HG02678 (cell line): ENCODE results near the gene SLC9A4.

Experiments used
- ATAC-seq: cut with Tn5 transposase; IDR thresholded peaks from one replicate; pipeline ENCODE4 v1.9.1; 2021; ENCODE audit warnings: mild to moderate bottlenecking, moderate library complexity; ENCODE audit not compliant: unreplicated experiment

The SLC9A4 gene

GRCh38 chr2:102451968-102452367 lies 21.1 kb upstream of the SLC9A4 start:
- ATAC-seq = no peak

- ATAC-seq = no peak
Observed at GRCh38 chr2:102453501-102453900, 19.5 kb upstream of the SLC9A4 start.

- ATAC-seq = no peak
Observed at GRCh38 chr2:102455061-102455670, 17.9 kb upstream of the SLC9A4 start.

DNA sequence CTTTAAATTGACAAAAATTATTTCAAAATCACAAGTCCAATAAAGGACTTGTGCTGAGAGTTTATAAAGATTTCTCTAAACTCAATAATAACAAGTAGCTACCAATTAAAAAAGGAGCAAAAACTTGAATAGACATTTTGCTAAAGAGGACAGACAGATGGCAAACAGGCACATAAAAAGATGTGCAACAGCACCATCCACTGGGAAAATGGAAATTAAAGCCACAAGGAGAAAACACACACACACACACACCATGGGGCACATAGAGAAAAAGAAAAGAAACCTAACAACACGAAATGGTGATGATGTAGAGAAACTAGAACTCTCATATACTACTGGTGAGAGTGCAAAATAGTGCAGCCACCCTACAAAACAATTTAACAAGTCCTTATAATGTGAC lies 12.6 kb upstream of the SLC9A4 start:
- no peak for ATAC-seq

DNA sequence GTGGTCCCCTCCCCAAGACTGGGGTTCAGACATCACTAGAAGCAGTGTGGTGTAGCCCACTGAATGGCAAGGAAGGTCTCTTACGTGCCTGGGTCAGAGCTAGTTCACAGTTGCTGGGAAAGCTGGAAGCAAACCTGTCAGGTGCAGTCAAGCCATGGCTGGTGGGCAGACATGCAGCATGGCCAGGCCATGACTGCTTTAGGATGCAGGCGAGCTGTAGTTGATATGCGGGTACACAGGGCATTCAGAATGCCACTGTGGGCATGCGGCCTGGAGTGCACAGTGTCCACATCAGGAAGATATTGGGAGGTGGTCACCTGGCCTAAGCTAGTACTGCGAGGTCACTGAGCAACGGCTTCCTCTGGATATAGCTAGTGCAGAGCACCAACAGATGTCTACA lies 11.8 kb upstream of the SLC9A4 start:
- ATAC-seq = no peak

- ATAC-seq = no peak
Observed at GRCh38 chr2:102463160-102463559, 9.9 kb upstream of the SLC9A4 start.

GRCh38 chr2:102470168-102470567 lies 2.9 kb upstream of the SLC9A4 start:
- ATAC-seq = no peak

- ATAC-seq = no peak
Observed at GRCh38 chr2:102473631-102474030, 605 bp downstream of the SLC9A4 start.

DNA sequence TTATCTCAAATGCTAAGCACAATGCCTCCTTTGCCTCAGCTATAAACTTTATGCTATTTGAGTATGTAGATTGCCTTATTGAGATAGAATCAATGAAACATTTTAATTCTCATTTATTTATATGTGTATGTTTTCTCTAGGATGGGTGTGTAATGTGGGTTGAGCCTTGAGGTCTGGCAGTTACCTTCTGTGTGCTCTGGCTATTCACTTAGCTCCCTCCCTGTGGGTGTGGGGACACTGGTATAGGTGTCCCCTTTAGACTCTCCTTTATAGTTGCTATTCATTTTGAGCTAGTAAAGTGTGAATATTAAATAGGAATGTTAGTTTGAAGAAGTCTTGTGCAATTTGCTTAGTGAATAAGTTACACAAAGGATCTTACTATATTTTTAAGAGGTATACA lies 1.8 kb downstream of the SLC9A4 start:
- ATAC-seq = no peak

GRCh38 chr2:102478686-102479470 lies 5.9 kb downstream of the SLC9A4 start:
- no peak for ATAC-seq

GRCh38 chr2:102480285-102481195 lies 7.5 kb downstream of the SLC9A4 start:
- no peak for ATAC-seq

GRCh38 chr2:102481931-102482330 lies 8.9 kb downstream of the SLC9A4 start:
- ATAC-seq = no peak

DNA sequence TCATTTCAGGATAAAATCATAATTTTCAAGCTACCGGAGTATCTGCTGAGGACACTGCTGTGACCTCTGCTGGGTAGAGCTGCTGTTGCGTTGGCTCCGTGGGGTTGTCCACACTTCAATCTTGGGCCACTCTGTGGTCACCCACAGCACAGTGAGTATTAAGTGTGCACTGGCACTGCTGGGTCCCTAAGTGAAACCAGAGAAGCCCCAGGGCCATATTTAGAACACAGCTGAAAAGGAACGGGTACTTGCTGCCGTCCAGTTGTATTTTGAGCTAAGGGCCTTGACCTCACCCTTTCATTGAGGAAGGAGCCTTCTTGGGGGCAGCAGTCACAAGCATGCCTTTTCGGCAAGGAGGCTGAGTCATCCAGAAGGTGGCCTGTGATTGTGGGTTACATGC lies 10.1 kb downstream of the SLC9A4 start:
- no peak for ATAC-seq

DNA sequence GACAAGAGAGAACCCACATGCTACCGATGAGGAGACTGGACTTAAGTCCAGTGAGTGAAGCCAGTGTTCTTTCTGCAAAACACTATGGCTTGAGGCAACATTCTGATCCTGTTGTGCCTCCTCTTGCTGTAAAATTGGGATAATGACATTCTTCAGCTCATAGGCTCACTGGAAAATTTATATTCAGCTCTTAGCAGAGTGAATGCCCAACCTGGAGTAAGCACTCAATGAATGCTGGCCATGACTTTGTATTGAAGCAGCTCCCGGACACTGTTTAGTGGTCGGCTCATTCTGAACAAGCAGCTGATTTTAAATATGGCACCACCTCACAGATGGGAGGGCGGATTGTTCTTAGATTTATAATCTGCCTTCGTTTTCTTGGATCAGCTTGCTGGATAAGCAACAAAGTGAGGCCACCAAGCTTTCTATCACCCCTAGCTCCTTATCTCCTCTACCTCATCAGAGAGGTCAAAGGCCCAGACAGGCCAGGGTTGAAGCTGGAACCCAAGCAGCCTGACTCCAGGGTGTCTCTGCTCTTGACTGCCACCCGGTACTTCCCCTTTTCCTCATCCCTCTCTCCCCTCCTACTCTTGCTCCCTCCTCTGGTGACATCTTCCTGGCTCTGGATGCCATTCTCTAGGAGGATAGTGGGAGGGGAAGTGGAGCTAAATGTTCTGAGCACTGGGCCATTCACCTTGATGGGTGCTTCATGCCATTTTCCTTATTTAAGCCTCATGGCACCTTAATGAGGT lies 11.5 kb downstream of the SLC9A4 start:
- ATAC-seq = no peak

DNA sequence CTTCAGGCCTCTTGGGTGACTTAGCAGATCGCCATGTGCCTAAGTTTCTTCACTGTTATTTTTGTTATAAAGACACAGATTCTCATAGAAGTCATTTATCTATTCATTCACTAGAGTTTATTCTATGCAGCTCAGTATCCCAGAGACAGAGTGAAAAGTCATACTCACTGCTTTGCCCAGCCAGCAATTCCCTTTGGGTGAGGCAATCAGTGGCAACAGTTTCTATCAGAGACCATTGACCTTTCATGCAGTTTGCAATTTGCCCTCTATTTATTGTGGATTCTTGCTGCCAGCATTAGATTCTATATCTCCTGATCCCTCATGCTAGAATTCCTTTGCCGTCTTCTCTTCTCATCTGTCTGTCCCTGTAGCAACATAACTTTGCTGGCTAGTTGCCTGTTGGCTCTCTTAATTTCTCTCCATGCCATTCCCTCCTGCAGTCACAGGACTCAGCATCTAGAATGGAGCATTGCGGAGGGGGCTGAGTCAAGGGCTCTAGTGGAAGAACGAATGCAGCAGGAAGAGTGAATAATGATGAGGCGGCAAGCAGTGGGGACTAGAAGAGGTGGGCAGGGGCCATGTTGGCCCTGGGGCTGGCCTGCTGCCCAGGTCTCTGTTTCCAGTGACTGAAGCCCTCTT lies 12.2 kb downstream of the SLC9A4 start:
- ATAC-seq = no peak

DNA sequence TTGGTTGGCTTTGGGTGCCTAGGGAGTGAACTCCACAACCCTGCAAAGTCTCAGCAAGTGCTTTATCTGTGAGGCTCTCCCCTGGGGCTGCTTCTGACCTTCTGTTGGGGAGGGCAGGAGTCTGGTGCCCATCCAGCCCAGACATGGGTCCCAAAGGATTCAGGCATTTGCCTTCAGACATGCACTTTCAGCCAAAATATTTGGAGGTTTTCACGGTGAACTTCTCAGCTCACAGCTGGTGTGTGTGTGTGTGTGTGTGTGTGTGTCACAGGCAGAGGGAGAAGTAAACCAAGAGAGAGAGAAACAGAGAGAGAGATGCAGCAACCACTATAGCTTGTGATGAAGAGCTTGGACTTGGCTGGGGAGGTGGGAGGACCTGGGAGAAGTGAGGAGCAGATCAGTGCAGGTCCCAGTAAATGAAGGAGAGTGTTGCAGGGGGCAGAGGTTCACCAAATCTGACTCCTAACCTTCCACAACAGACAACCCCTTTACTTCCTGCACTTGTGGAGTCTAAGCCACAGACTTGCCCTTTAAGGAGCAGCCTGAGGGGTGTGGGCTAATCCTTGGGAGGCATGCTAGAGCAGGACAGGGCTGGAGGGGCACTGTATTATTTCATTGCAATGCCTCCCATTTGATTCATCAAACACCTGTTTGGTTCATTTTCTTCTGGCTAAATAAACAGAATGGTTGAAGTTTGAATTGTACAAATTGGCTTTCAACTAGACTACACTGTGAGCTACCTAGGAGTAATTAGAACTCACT lies 14.1 kb downstream of the SLC9A4 start:
- no peak for ATAC-seq

- ATAC-seq = no peak
Observed at GRCh38 chr2:102487761-102488462, 14.9 kb downstream of the SLC9A4 start.

DNA sequence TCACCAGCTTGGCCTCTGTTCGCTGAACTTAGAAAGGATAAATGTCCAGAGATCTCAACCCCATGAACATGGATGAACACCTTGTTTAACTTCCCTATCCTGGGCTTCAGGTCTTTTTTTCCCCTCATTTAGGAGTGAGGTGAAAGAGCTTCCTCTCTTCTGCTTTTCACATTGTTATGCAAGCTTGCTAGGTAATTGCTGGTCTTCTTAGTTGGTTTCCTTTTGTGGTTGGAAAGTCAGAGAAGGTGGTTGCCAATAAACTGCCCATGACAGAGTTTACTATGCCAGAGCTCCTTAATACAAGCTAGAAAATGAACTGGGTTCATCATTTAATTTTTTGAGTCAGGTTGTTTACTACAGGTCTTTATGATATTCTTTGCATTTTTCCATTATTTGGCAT lies 16.6 kb downstream of the SLC9A4 start:
- ATAC-seq = no peak

DNA sequence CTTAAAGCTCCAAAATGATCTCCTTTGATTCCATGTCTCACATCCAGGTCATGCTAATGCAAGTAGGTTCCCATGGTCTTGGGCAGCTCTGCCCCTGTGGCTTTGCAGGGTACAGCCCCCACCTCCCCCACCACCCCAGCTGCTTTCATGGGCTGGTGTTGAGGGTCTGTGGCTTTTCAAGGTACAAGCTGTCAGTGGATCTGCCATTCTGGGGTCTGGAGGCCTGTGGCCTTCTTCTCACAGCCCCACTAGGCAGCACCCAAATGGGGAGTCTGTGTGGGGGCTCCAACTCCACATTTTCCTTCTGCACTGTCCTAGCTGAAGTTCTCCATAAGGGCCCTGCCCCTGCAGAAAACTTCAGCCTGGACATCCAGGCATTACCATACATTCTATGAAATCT lies 19.0 kb downstream of the SLC9A4 start:
- no peak for ATAC-seq
